HepG2 (cell line): ENCODE measurements around the gene CLEC9A. TPM values are rescaled to one million over a fixed set of nuclear protein-coding genes. Genes with fewer than 3 reads are reported as not detected.

Source experiments
- ATAC-seq: fragments of 200-7000 bp; cut with Tn5 transposase; 3 replicates; pipeline ENCODE4 v1.9.1; 2020; ENCODE audit warnings: mild to moderate bottlenecking, moderate library complexity
- BruUV-seq: library from RNA; stranded (reverse); fragments of 400-500 nt; replicated peaks from 2 replicates; lab custom pipeline; 2021; lab: Mats Ljungman, UMichigan
- CTCF ChIA-PET: fragments of 300-600 bp; formaldehyde crosslinking; extraction: SDS; loops from one replicate; lab custom pipeline; 2021; ENCODE audit warnings: low total read pairs, inconsistent platforms, low intra/inter-chr PET ratio; lab: Yijun Ruan, JAX
- POLR2A ChIA-PET: fragments of 350-600 bp; sonication (Branson Sonifier 250); formaldehyde crosslinking; loops from one replicate; lab custom pipeline; 2020; ENCODE audit warnings: antibody characterized with exemption, inconsistent platforms; lab: Yijun Ruan, JAX
- DNase-seq: peaks from one replicate; pipeline ENCODE4 v3.0.0-alpha.2; 2015; ENCODE audit warnings: low spot score
- FAIRE-seq: peaks from 3 replicates; lab custom pipeline; 2011; peaks lifted over from hg19 to GRCh38; lab: Jason Lieb, UNC
- H2AFZ ChIP-seq: one replicate; pipeline ENCODE4 v1.6.1; 2011; ENCODE audit warnings: low read length, inconsistent platforms
- H3K27ac ChIP-seq: fragments of 300-600 bp; 3 replicates; pipeline ENCODE4 v1.8.0; 2011; ENCODE audit warnings: mixed run types, mild to moderate bottlenecking, mixed read lengths, low read length, inconsistent platforms; ENCODE audit not compliant: insufficient read depth; ENCODE audit errors: extremely low read length
- H3K27me3 ChIP-seq, 2 experiments: fragments of 200-600 bp in 1 of 2; 2 replicates in 1 of 2; 3 replicates in 1 of 2; pipeline versions ENCODE4 v1.6.0 to v1.8.0; 2011; ENCODE audit warnings: low read length in 2 of 2, mild to moderate bottlenecking in 2 of 2, moderate library complexity in 2 of 2, inconsistent platforms in 1 of 2; ENCODE audit not compliant: insufficient read depth in 2 of 2, control insufficient read depth in 1 of 2
- H3K36me3 ChIP-seq, 2 experiments: fragments of 200-600 bp in 1 of 2; replicated peaks in 1 of 2; 2 replicates in 1 of 2; 3 replicates in 1 of 2; pipeline versions ENCODE4 v1.5.1 to v1.8.0; 2011; ENCODE audit warnings: low read length in 2 of 2, inconsistent platforms in 1 of 2; ENCODE audit not compliant: insufficient read depth in 2 of 2, control insufficient read depth in 1 of 2
- H3K4me1 ChIP-seq: 2 replicates; pipeline ENCODE4 v1.5.1; 2012; ENCODE audit warnings: low read length, inconsistent platforms; ENCODE audit not compliant: insufficient read depth
- H3K4me2 ChIP-seq: 2 replicates; pipeline ENCODE4 v1.6.0; 2011; ENCODE audit warnings: low read depth, low read length, inconsistent platforms
- H3K4me3 ChIP-seq, 3 experiments: fragments of 200-600 bp in 1 of 3; sonication (generic), shearing (Covaris generic) in 1 of 3; replicated peaks in 1 of 3; 2 replicates each; pipeline ENCODE4 v1.5.1; 2011 to 2016; ENCODE audit warnings: low read length in 3 of 3, inconsistent platforms in 2 of 3, low read depth in 2 of 3, mild to moderate bottlenecking in 2 of 3, control low read depth in 1 of 3, mixed read lengths in 1 of 3; ENCODE audit not compliant: insufficient read depth in 1 of 3
- H3K79me2 ChIP-seq: one replicate; pipeline ENCODE4 v1.6.1; 2011; ENCODE audit warnings: low read length, inconsistent platforms; ENCODE audit not compliant: insufficient read depth
- H3K9ac ChIP-seq: 2 replicates; pipeline ENCODE4 v1.6.0; 2011; ENCODE audit warnings: mild to moderate bottlenecking, low read depth, low read length, inconsistent platforms; ENCODE audit not compliant: insufficient read depth
- H3K9me3 ChIP-seq: 2 replicates; pipeline ENCODE4 v1.5.1; 2012; ENCODE audit warnings: mild to moderate bottlenecking, low read length
- H4K20me1 ChIP-seq: 2 replicates; pipeline ENCODE4 v1.6.0; 2011; ENCODE audit warnings: inconsistent platforms, mild to moderate bottlenecking, low read length, moderate library complexity; ENCODE audit not compliant: insufficient read depth
- DR1 ChIP-seq: sonication (generic); formaldehyde crosslinking; IDR thresholded peaks from 2 replicates; pipeline ENCODE4 v1.8.0; 2021; ENCODE audit warnings: mild to moderate bottlenecking, missing genetic modification reagents, inconsistent platforms
- FOSL2 ChIP-seq: sonication (generic); formaldehyde crosslinking; IDR thresholded peaks from 2 replicates; pipeline ENCODE4 v1.4.0; 2020; ENCODE audit warnings: missing genetic modification reagents
- HMGA1 ChIP-seq: sonication (generic); formaldehyde crosslinking; conservative IDR thresholded peaks from 2 replicates; pipeline ENCODE4 v1.4.0; 2020; ENCODE audit warnings: missing genetic modification reagents
- KAT8 ChIP-seq: IDR thresholded peaks from 2 replicates; pipeline ENCODE4 v1.6.1; 2016; ENCODE audit warnings: missing genetic modification reagents, missing compliant biosample characterization
- NCOR1 ChIP-seq: fragments of 200-600 bp; sonication (generic); IDR thresholded peaks from 2 replicates; pipeline ENCODE4 v1.7.0; 2017; ENCODE audit warnings: antibody characterized with exemption, low read length, borderline replicate concordance
- NFATC3 ChIP-seq: sonication (generic); formaldehyde crosslinking; IDR thresholded peaks from 2 replicates; pipeline ENCODE4 v1.5.1; 2020; ENCODE audit warnings: mild to moderate bottlenecking, missing genetic modification reagents
- NR2F6 ChIP-seq, 2 experiments: IDR thresholded peaks; 2 replicates each; pipeline ENCODE4 v1.6.1; 2016; ENCODE audit warnings: antibody characterized with exemption in 1 of 2, mild to moderate bottlenecking in 1 of 2
- POLR2A ChIP-seq, 2 experiments: IDR thresholded peaks; 2 replicates each; pipeline ENCODE4 v1.6.1; 2011; ENCODE audit warnings: low read depth in 2 of 2, low read length in 2 of 2, mild to moderate bottlenecking in 1 of 2, moderate library complexity in 1 of 2; ENCODE audit not compliant: insufficient read depth in 1 of 2
- REL ChIP-seq: sonication (generic); formaldehyde crosslinking; conservative IDR thresholded peaks from 2 replicates; pipeline ENCODE4 v1.8.0; 2022; ENCODE audit warnings: mild to moderate bottlenecking, missing genetic modification reagents, moderate library complexity
- RFX3 ChIP-seq: IDR thresholded peaks from 2 replicates; pipeline ENCODE4 v1.6.1; 2016; ENCODE audit warnings: missing biosample characterization, missing genetic modification reagents
- TRIM24 ChIP-seq: sonication (generic); formaldehyde crosslinking; IDR thresholded peaks from 2 replicates; pipeline ENCODE4 v1.8.0; 2022; ENCODE audit warnings: mild to moderate bottlenecking, missing genetic modification reagents
- ZNF484 ChIP-seq: sonication (generic); formaldehyde crosslinking; IDR thresholded peaks from 2 replicates; pipeline ENCODE4 v1.5.1; 2020; ENCODE audit warnings: mild to moderate bottlenecking, low read depth, missing genetic modification reagents, borderline replicate concordance
- ZNF496 ChIP-seq: sonication (generic); formaldehyde crosslinking; IDR thresholded peaks from 2 replicates; pipeline ENCODE4 v1.8.1; 2023; ENCODE audit warnings: mild to moderate bottlenecking, moderate library complexity, missing genetic modification reagents; ENCODE audit not compliant: insufficient replicate concordance
- WGBS: methylation state at CpG from one replicate; pipeline ENCODE4 v1.1.6; 2017; ENCODE audit warnings: low lambda C conversion rate; 5-methylcytosine and 5-hydroxymethylcytosine counted together
- in situ Hi-C: cut with HindIII; loops from 2 replicates; pipeline ENCODE4 v1.10.0; 2017; ENCODE audit warnings: low pct_unique_long_range_greater_than_20kb; ENCODE audit not compliant: extremely low pct_ligation_motif_present
- intact Hi-C: fragments of 100-400 bp; cut with micrococcal nuclease; formaldehyde crosslinking; loops from one replicate; pipeline ENCODE4 v1.10.0; 2022; ENCODE audit not compliant: unreplicated experiment
- polyA plus RNA-seq, 8 experiments: library from polyadenylated mRNA; depleted of rRNA in 3 of 8; stranded (reverse) in 7 of 8; unstranded in 1 of 8; fragments of >200 nt; fragmentation: Illumina TruSeq in 4 of 8; extraction: Trizol in 4 of 8; gene quantifications; 2 replicates each; pipeline versions ENCODE4 v1.2.1 to v1.2.3, GENCODE V29; 2011 to 2016; ENCODE audit warnings: low read depth in 4 of 8, missing spikeins in 1 of 8, mixed read lengths in 1 of 8; ENCODE audit not compliant: insufficient read depth in 1 of 8
- total RNA-seq, 5 experiments: library from RNA; depleted of rRNA; stranded (reverse); fragments of >200 nt; fragmentation: Illumina TruSeq; extraction: Trizol; gene quantifications; 2 replicates each; pipeline ENCODE4 v1.2.3, GENCODE V29; 2016; ENCODE audit warnings: low read depth in 1 of 5
- TF ChIP-seq, protein P1 (sequence below): sonication (generic); formaldehyde crosslinking; IDR thresholded peaks from 2 replicates; pipeline ENCODE4 v1.5.0; 2020; ENCODE audit warnings: missing genetic modification reagents, mild to moderate bottlenecking, borderline replicate concordance
- TF ChIP-seq, protein P2 (sequence below): sonication (generic); formaldehyde crosslinking; IDR thresholded peaks from 2 replicates; pipeline ENCODE4 v1.5.0; 2020; ENCODE audit warnings: missing genetic modification reagents, mild to moderate bottlenecking, borderline replicate concordance
- TF ChIP-seq, protein P3 (sequence below): sonication (generic); formaldehyde crosslinking; IDR thresholded peaks from 2 replicates; pipeline ENCODE4 v1.4.0; 2020; ENCODE audit warnings: missing genetic modification reagents
- TF ChIP-seq, protein P4 (sequence below): sonication (generic); formaldehyde crosslinking; IDR thresholded peaks from 2 replicates; pipeline ENCODE4; 2020; ENCODE audit warnings: missing genetic modification reagents, mild to moderate bottlenecking, borderline replicate concordance

CLEC9A gene
- total and polyA plus RNA-seq, 2 of the 13 experiments (the other 11 are each of a cell fraction or from before 2014, with no cell fraction given): not detected

DNA sequence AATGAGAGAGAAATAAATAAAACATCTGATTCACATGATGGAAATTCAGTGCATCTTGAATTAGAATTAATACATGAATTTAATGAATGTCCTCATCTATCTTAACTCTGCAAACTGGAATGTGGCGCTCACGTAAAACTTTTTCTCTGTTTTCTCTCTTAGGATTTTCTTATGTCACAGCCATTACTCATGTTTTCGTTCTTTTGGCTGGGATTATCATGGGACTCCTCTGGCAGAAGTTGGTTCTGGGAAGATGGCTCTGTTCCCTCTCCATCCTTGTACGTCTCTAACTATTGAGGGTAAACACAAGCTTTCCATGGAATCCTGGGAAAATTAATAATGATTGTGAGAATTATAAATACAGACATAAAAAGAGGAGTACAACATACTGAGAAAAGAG is 15.0 kb upstream of the CLEC9A start:
- BruUV-seq: no TSS peak
- Histone ChIP-seq H3K27me3 (peaks cover 0 to 3% of the 10 kb centered on the region in 2 experiments; a peak in 2 of 5 replicates), H4K20me1 (no peaks in the 10 kb centered on the region), H3K9ac (no peak overlapping the region), H3K4me2 (no peak overlapping the region), H3K79me2 (no peaks in the 10 kb centered on the region), H3K36me3 (no peaks in the 10 kb centered on the region), H3K9me3 (no peaks in the 10 kb centered on the region), H2AFZ (no peak overlapping the region), H3K4me3 (no peak overlapping the region), H3K4me1 (no peaks in the 10 kb centered on the region), H3K27ac (no peak overlapping the region)
- ChIA-PET CTCF (no interaction called here), POLR2A (no interaction called here)
- DNase-seq: no peak
- no peak for FAIRE-seq
- in situ Hi-C loops: no loop called here
- ATAC-seq: no peak
- intact Hi-C loops: no loop called here
- TF ChIP-seq TRIM24 (CRISPR knock-in tag) (no peak), RFX3 (CRISPR knock-in tag) (no peak), NR2F6 (IDR thresholded peaks at IDR 0.05) (no peak), NR2F6 (CRISPR knock-in tag; IDR thresholded peaks at IDR 0.05) (no peak), KAT8 (CRISPR knock-in tag) (no peak), NFATC3 (CRISPR knock-in tag) (no peak), NCOR1 (no peak), HMGA1 (CRISPR knock-in tag) (no peak), FOSL2 (CRISPR knock-in tag) (no peak), POLR2A (IDR thresholded peaks at IDR 0.05; ENCODE audit: insufficient read depth in 1 of 2, low read depth in 2 of 2, low read length in 2 of 2) (no peak), DR1 (no peak), ZNF484 (no peak), REL (CRISPR knock-in tag) (no peak), ZNF496 (CRISPR knock-in tag) (no peak)
- TF ChIP-seq, protein P1, sequence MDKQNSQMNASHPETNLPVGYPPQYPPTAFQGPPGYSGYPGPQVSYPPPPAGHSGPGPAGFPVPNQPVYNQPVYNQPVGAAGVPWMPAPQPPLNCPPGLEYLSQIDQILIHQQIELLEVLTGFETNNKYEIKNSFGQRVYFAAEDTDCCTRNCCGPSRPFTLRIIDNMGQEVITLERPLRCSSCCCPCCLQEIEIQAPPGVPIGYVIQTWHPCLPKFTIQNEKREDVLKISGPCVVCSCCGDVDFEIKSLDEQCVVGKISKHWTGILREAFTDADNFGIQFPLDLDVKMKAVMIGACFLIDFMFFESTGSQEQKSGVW (CRISPR knock-in tag): no peak
- TF ChIP-seq, protein P2, sequence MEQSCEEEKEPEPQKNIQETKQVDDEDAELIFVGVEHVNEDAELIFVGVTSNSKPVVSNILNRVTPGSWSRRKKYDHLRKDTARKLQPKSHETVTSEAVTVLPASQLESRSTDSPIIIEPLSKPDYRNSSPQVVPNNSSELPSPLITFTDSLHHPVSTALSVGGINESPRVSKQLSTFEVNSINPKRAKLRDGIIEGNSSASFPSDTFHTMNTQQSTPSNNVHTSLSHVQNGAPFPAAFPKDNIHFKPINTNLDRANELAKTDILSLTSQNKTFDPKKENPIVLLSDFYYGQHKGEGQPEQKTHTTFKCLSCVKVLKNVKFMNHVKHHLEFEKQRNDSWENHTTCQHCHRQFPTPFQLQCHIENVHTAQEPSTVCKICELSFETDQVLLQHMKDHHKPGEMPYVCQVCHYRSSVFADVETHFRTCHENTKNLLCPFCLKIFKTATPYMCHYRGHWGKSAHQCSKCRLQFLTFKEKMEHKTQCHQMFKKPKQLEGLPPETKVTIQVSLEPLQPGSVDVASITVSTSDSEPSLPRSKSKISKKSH (CRISPR knock-in tag): no peak
- TF ChIP-seq, protein P3, sequence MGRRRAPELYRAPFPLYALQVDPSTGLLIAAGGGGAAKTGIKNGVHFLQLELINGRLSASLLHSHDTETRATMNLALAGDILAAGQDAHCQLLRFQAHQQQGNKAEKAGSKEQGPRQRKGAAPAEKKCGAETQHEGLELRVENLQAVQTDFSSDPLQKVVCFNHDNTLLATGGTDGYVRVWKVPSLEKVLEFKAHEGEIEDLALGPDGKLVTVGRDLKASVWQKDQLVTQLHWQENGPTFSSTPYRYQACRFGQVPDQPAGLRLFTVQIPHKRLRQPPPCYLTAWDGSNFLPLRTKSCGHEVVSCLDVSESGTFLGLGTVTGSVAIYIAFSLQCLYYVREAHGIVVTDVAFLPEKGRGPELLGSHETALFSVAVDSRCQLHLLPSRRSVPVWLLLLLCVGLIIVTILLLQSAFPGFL (CRISPR knock-in tag): no peak
- TF ChIP-seq, protein P4, sequence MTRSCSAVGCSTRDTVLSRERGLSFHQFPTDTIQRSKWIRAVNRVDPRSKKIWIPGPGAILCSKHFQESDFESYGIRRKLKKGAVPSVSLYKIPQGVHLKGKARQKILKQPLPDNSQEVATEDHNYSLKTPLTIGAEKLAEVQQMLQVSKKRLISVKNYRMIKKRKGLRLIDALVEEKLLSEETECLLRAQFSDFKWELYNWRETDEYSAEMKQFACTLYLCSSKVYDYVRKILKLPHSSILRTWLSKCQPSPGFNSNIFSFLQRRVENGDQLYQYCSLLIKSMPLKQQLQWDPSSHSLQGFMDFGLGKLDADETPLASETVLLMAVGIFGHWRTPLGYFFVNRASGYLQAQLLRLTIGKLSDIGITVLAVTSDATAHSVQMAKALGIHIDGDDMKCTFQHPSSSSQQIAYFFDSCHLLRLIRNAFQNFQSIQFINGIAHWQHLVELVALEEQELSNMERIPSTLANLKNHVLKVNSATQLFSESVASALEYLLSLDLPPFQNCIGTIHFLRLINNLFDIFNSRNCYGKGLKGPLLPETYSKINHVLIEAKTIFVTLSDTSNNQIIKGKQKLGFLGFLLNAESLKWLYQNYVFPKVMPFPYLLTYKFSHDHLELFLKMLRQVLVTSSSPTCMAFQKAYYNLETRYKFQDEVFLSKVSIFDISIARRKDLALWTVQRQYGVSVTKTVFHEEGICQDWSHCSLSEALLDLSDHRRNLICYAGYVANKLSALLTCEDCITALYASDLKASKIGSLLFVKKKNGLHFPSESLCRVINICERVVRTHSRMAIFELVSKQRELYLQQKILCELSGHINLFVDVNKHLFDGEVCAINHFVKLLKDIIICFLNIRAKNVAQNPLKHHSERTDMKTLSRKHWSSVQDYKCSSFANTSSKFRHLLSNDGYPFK (CRISPR knock-in tag): no peak
- WGBS: 46% methylated on average over 4 of the region's 4 CpGs
